K562 (cell line): ENCODE measurements around the gene SLAIN2. TPM values are rescaled to one million over a fixed set of nuclear protein-coding genes. Genes with fewer than 3 reads are reported as not detected.
A peak's percentile ranks its signal among the peaks of the same experiment; 100 is the strongest.

ENCODE experiments used
- BHLHE40 ChIP-seq: IDR thresholded peaks from 2 replicates; pipeline ENCODE4 v1.6.1; 2011; ENCODE audit warnings: low read length, improper control_type of control experiment
- BRD4 ChIP-seq: fragments of 200-600 bp; sonication (generic); IDR thresholded peaks from 2 replicates; pipeline ENCODE4 v1.6.1; 2017; ENCODE audit warnings: inconsistent platforms
- BRF1 ChIP-seq: IDR thresholded peaks from 3 replicates; pipeline ENCODE4 v1.6.1; 2011; ENCODE audit warnings: borderline replicate concordance, mild to moderate bottlenecking; ENCODE audit not compliant: insufficient read length; ENCODE audit errors: extremely low read depth
- CTBP1 ChIP-seq: fragments of 450-650 bp; IDR thresholded peaks from 2 replicates; pipeline ENCODE4 v1.6.1; 2016; ENCODE audit warnings: borderline replicate concordance
- DPF2 ChIP-seq: fragments of 450-650 bp; IDR thresholded peaks from 2 replicates; pipeline ENCODE4 v1.6.1; 2016
- EZH2 ChIP-seq: IDR thresholded peaks from 2 replicates; pipeline ENCODE4 v1.6.1; 2012; ENCODE audit warnings: low read depth, mild to moderate bottlenecking, inconsistent platforms, low read length, borderline replicate concordance
- FOXA3 ChIP-seq, 2 experiments: fragments of 450-650 bp in 1 of 2; sonication (generic) in 1 of 2; formaldehyde crosslinking; IDR thresholded peaks in 1 of 2; conservative IDR thresholded peaks in 1 of 2; 2 replicates each; pipeline versions ENCODE4 v1.4.0 to v1.8.0; 2020 to 2022; ENCODE audit warnings: mild to moderate bottlenecking in 2 of 2, missing genetic modification reagents in 1 of 2
- GABPB1 ChIP-seq: sonication (generic); formaldehyde crosslinking; IDR thresholded peaks from 2 replicates; pipeline ENCODE4 v1.8.0; 2022; ENCODE audit warnings: mild to moderate bottlenecking, missing genetic modification reagents
- MTA1 ChIP-seq: fragments of 450-650 bp; IDR thresholded peaks from 2 replicates; pipeline ENCODE4 v1.6.1; 2017; ENCODE audit warnings: borderline replicate concordance
- NELFE ChIP-seq: IDR thresholded peaks from 2 replicates; pipeline ENCODE4 v1.6.1; 2011; ENCODE audit warnings: mild to moderate bottlenecking; ENCODE audit not compliant: insufficient read depth, insufficient read length
- PTBP1 ChIP-seq: fragments of 200-400 bp; formaldehyde crosslinking; IDR thresholded peaks from 2 replicates; pipeline ENCODE4 v1.6.1; 2017; ENCODE audit warnings: low read depth, low read length
- RAD21 ChIP-seq, 2 experiments: fragments of 250-450 bp in 1 of 2; fragments of 450-650 bp in 1 of 2; sonication (Bioruptor Pico) in 1 of 2; formaldehyde crosslinking in 1 of 2; IDR thresholded peaks in 1 of 2; conservative IDR thresholded peaks in 1 of 2; 2 replicates each; pipeline versions ENCODE4 v1.4.0 to v1.8.0; 2020 to 2022; ENCODE audit warnings: mild to moderate bottlenecking in 2 of 2, moderate library complexity in 1 of 2
- RFX7 ChIP-seq: fragments of 250-450 bp; sonication (Bioruptor Pico); IDR thresholded peaks from 2 replicates; pipeline ENCODE4 v1.5.1; 2021; ENCODE audit warnings: mild to moderate bottlenecking
- SMARCE1 ChIP-seq: fragments of 450-650 bp; IDR thresholded peaks from 2 replicates; pipeline ENCODE4 v1.7.1; 2016; ENCODE audit warnings: mild to moderate bottlenecking
- SNRNP70 ChIP-seq: fragments of 200-400 bp; formaldehyde crosslinking; optimal IDR thresholded peaks from 2 replicates; pipeline ENCODE3; 2017; ENCODE audit warnings: low read depth, low read length
- STAT5A ChIP-seq: IDR thresholded peaks from 2 replicates; pipeline ENCODE4 v1.6.1; 2012; ENCODE audit warnings: low read length, inconsistent platforms, borderline replicate concordance
- TAF9B ChIP-seq: fragments of 450-650 bp; IDR thresholded peaks from 2 replicates; pipeline ENCODE4 v1.6.1; 2018; ENCODE audit warnings: mild to moderate bottlenecking; ENCODE audit not compliant: partially characterized antibody
- ZEB2 ChIP-seq: fragments of 450-650 bp; IDR thresholded peaks from 2 replicates; pipeline ENCODE4 v1.6.1; 2016
- ZKSCAN8 ChIP-seq: fragments of 200-800 bp; sonication (Bioruptor generic); IDR thresholded peaks from 2 replicates; pipeline ENCODE4 v1.6.1; 2016; ENCODE audit warnings: missing genetic modification characterization, missing compliant biosample characterization
- ZNF311 ChIP-seq: fragments of 250-450 bp; sonication (Bioruptor Pico); IDR thresholded peaks from 2 replicates; pipeline ENCODE4 v1.4.0; 2020; ENCODE audit warnings: mild to moderate bottlenecking, moderate library complexity
- polyA plus RNA-seq, 8 experiments: library from polyadenylated mRNA; depleted of rRNA in 4 of 8; stranded (reverse) in 5 of 8; unstranded in 3 of 8; fragments of >200 nt; fragmentation: Nextera tagmentation in 2 of 8; fragmentation: Illumina TruSeq in 1 of 8; extraction: Ambion mirVana in 2 of 8; extraction: Trizol in 1 of 8; gene quantifications; 2 replicates each; pipeline versions ENCODE4 v1.2.1 to v1.2.3, GENCODE V29; 2011 to 2014; ENCODE audit warnings: inconsistent platforms in 1 of 8, missing spikeins in 1 of 8
- total RNA-seq, 7 experiments: library from RNA; depleted of rRNA in 6 of 7; stranded (reverse); fragments of >200 nt in 6 of 7; fragmentation: Illumina TruSeq in 2 of 7; extraction: Trizol in 2 of 7; gene quantifications; 2 replicates each; pipeline versions ENCODE4 v1.2.1 to v1.2.3, GENCODE V29; 2011 to 2021; ENCODE audit warnings: low replicate concordance in 1 of 7
- TF ChIP-seq, protein P1 (sequence below): fragments of 450-650 bp; IDR thresholded peaks from 2 replicates; pipeline ENCODE4 v1.6.1; 2017; ENCODE audit warnings: antibody characterized with exemption, mild to moderate bottlenecking
- TF ChIP-seq, protein P2 (sequence below): fragments of 450-650 bp; IDR thresholded peaks from one replicate; pipeline ENCODE4 v1.6.1; 2018; ENCODE audit warnings: mild to moderate bottlenecking, moderate library complexity; ENCODE audit not compliant: partially characterized antibody
- TF ChIP-seq, protein P3 (sequence below): sonication (generic); formaldehyde crosslinking; IDR thresholded peaks from 2 replicates; pipeline ENCODE4 v1.5.0; 2020; ENCODE audit warnings: missing genetic modification reagents

The SLAIN2 gene
- total and polyA plus RNA-seq, 9 of the 15 experiments (the other 6 are each of a cell fraction or from before 2014, with no cell fraction given) = 3.5 to 116 (median 35.0) TPM

DNA sequence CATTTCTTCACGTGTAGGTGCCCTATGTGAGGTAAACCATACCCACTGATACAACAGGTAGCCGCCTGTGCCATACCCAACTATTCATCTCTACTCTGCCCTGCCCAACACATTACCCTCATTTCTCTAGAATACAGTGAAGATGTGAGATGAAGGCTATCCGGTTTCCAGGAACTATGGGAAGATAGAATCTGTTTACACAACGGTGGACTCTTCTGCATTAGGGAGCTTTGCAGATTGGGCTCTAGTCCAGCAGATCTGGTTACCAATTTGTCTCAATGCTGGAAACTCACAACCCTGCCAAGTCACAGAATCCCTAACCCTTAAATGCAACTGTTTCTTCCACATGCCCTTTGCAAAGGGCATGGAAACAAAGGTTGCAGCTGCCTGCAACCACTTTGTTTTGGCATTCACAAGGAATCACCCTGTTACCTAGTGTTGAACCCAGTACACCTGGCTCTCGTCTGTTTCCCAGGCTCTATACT, 6.4 kb upstream of the SLAIN2 start (continued):
- TF ChIP-seq PTBP1 (no peak), GABPB1 (CRISPR knock-in tag) (no peak), DPF2 (peak; percentile 41), RFX7 (no peak), EZH2 (no peak), BRF1 (no peak), BRD4 (no peak), NELFE (no peak), MTA1 (peak; percentile 51; the same call in 1 of the 2 replicates), ZNF311 (CRISPR knock-in tag) (peak; percentile 70; the same call in 1 of the 2 replicates), FOXA3 (CRISPR knock-in tag; conservative IDR thresholded peaks at IDR 0.05 in 1 of 2, IDR thresholded peaks at IDR 0.05 in 1 of 2) (peak in 1 of 2 experiments; percentile 85; a peak in 3 of 4 replicates), BHLHE40 (no peak), STAT5A (peak; percentile 63), RAD21 (CRISPR knock-in tag; conservative IDR thresholded peaks at IDR 0.05 in 1 of 2, IDR thresholded peaks at IDR 0.05 in 1 of 2) (0 out of 4 replicates have a peak, but pooled peaks of 1 of the 2 experiments have one; percentile 13), SMARCE1 (peak; percentile 42; the same call in 1 of the 2 replicates), ZKSCAN8 (CRISPR knock-in tag) (no peak), SNRNP70 (no peak), TAF9B (no peak), CTBP1 (peak; percentile 84), ZEB2 (peak; percentile 57; the same call in 1 of the 2 replicates)
- TF ChIP-seq, protein P1, sequence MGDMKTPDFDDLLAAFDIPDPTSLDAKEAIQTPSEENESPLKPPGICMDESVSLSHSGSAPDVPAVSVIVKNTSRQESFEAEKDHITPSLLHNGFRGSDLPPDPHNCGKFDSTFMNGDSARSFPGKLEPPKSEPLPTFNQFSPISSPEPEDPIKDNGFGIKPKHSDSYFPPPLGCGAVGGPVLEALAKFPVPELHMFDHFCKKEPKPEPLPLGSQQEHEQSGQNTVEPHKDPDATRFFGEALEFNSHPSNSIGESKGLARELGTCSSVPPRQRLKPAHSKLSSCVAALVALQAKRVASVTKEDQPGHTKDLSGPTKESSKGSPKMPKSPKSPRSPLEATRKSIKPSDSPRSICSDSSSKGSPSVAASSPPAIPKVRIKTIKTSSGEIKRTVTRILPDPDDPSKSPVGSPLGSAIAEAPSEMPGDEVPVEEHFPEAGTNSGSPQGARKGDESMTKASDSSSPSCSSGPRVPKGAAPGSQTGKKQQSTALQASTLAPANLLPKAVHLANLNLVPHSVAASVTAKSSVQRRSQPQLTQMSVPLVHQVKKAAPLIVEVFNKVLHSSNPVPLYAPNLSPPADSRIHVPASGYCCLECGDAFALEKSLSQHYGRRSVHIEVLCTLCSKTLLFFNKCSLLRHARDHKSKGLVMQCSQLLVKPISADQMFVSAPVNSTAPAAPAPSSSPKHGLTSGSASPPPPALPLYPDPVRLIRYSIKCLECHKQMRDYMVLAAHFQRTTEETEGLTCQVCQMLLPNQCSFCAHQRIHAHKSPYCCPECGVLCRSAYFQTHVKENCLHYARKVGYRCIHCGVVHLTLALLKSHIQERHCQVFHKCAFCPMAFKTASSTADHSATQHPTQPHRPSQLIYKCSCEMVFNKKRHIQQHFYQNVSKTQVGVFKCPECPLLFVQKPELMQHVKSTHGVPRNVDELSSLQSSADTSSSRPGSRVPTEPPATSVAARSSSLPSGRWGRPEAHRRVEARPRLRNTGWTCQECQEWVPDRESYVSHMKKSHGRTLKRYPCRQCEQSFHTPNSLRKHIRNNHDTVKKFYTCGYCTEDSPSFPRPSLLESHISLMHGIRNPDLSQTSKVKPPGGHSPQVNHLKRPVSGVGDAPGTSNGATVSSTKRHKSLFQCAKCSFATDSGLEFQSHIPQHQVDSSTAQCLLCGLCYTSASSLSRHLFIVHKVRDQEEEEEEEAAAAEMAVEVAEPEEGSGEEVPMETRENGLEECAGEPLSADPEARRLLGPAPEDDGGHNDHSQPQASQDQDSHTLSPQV = peak; percentile 24; the same call in 1 of the 2 replicates
- TF ChIP-seq, protein P2, sequence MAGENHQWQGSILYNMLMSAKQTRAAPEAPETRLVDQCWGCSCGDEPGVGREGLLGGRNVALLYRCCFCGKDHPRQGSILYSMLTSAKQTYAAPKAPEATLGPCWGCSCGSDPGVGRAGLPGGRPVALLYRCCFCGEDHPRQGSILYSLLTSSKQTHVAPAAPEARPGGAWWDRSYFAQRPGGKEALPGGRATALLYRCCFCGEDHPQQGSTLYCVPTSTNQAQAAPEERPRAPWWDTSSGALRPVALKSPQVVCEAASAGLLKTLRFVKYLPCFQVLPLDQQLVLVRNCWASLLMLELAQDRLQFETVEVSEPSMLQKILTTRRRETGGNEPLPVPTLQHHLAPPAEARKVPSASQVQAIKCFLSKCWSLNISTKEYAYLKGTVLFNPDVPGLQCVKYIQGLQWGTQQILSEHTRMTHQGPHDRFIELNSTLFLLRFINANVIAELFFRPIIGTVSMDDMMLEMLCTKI = no peak
- TF ChIP-seq, protein P3, sequence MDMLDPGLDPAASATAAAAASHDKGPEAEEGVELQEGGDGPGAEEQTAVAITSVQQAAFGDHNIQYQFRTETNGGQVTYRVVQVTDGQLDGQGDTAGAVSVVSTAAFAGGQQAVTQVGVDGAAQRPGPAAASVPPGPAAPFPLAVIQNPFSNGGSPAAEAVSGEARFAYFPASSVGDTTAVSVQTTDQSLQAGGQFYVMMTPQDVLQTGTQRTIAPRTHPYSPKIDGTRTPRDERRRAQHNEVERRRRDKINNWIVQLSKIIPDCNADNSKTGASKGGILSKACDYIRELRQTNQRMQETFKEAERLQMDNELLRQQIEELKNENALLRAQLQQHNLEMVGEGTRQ = no peak
